ENCODE results near the gene PTPN9.
"Not testable (repeated sequence)": the region's sequence is repeated elsewhere in the genome, so short reads cannot be mapped to it uniquely, and the experiment has no call there.

Gene PTPN9

GRCh38 chr15:75570126-75570845 is 8.8 kb downstream of the PTPN9 start:
- Histone ChIP-seq H4K20me1 (ENCODE audit: low read depth, low read length) (no peaks in the 10 kb centered on the region), H3K27me3 (ENCODE audit: low read length) (no peaks in the 10 kb centered on the region), H3K4me2 (ENCODE audit: low read depth, low read length, poor library complexity, severe bottlenecking) (no peak overlapping the region), H3K9ac (ENCODE audit: low read length) (no peak overlapping the region), H3F3A (ENCODE audit: insufficient read depth) (peaks cover 7% of the 10 kb centered on the region; the same call in 1 of the 2 replicates), H3K27ac (ENCODE audit: low read depth, low read length) (no peak overlapping the region), H2AFZ (ENCODE audit: low read depth, low read length, severe bottlenecking) (no peak overlapping the region), H3K36me3 (ENCODE audit: low read length) (no peaks in the 10 kb centered on the region), H3K4me3 (ENCODE audit: insufficient read depth, low read length, poor library complexity, severe bottlenecking) (no peak overlapping the region), H3K9me3 (ENCODE audit: insufficient read depth, low read length) (no peaks in the 10 kb centered on the region), H3K79me2 (ENCODE audit: insufficient read depth, low read length) (peaks cover 75% of the 10 kb centered on the region), H3K9me2 (replicated peaks; ENCODE audit: insufficient read depth, low read length) (no peaks in the 10 kb centered on the region)
- TF ChIP-seq CTCF (IDR thresholded peaks at IDR 0.05; ENCODE audit: insufficient read depth, low read length, poor library complexity, severe bottlenecking): no peak

- no peak for TF ChIP-seq CTCF (IDR thresholded peaks at IDR 0.05; ENCODE audit: insufficient read depth, low read length, poor library complexity, severe bottlenecking)
- Histone ChIP-seq H3F3A (ENCODE audit: insufficient read depth) (no peaks in the 10 kb centered on the region), H3K9me2 (replicated peaks; ENCODE audit: insufficient read depth, low read length) (no peaks in the 10 kb centered on the region), H3K79me2 (ENCODE audit: insufficient read depth, low read length) (peaks cover 47% of the 10 kb centered on the region), H3K36me3 (ENCODE audit: low read length) (no peaks in the 10 kb centered on the region), H3K4me2 (ENCODE audit: low read depth, low read length, poor library complexity, severe bottlenecking) (no peak overlapping the region), H3K4me3 (ENCODE audit: insufficient read depth, low read length, poor library complexity, severe bottlenecking) (no peak overlapping the region), H3K9me3 (ENCODE audit: insufficient read depth, low read length) (no peaks in the 10 kb centered on the region), H3K27me3 (ENCODE audit: low read length) (no peaks in the 10 kb centered on the region), H4K20me1 (ENCODE audit: low read depth, low read length) (no peaks in the 10 kb centered on the region), H2AFZ (ENCODE audit: low read depth, low read length, severe bottlenecking) (no peak overlapping the region), H3K27ac (ENCODE audit: low read depth, low read length) (no peak overlapping the region), H3K9ac (ENCODE audit: low read length) (no peak overlapping the region)
These were observed 13.8 kb downstream of the PTPN9 start for GRCh38 chr15:75565062-75565970.

- Histone ChIP-seq H3K9me2 (replicated peaks; ENCODE audit: insufficient read depth, low read length) (no peaks in the 10 kb centered on the region), H3K27me3 (ENCODE audit: low read length) (no peaks in the 10 kb centered on the region), H3K9ac (ENCODE audit: low read length) (no peak overlapping the region), H3K27ac (ENCODE audit: low read depth, low read length) (no peak overlapping the region), H2AFZ (ENCODE audit: low read depth, low read length, severe bottlenecking) (no peak overlapping the region), H3K36me3 (ENCODE audit: low read length) (no peaks in the 10 kb centered on the region), H3K4me2 (ENCODE audit: low read depth, low read length, poor library complexity, severe bottlenecking) (no peak overlapping the region), H4K20me1 (ENCODE audit: low read depth, low read length) (no peaks in the 10 kb centered on the region), H3F3A (ENCODE audit: insufficient read depth) (no peaks in the 10 kb centered on the region), H3K4me3 (ENCODE audit: insufficient read depth, low read length, poor library complexity, severe bottlenecking) (no peak overlapping the region), H3K9me3 (ENCODE audit: insufficient read depth, low read length) (no peaks in the 10 kb centered on the region), H3K79me2 (ENCODE audit: insufficient read depth, low read length) (peaks cover 23% of the 10 kb centered on the region)
- TF ChIP-seq EZH2phosphoT487 (conservative IDR thresholded peaks at IDR 0.05; ENCODE audit: low read length): no peak
- no peak for TF ChIP-seq CTCF (IDR thresholded peaks at IDR 0.05; ENCODE audit: insufficient read depth, low read length, poor library complexity, severe bottlenecking)
These were observed 17.2 kb downstream of the PTPN9 start for GRCh38 chr15:75561888-75562287.

GRCh38 chr15:75559360-75559759 is 19.8 kb downstream of the PTPN9 start:
- H3K9me2 ChIP-seq (replicated peaks; ENCODE audit: insufficient read depth, low read length): not testable (repeated sequence)
- H3K79me2 ChIP-seq (ENCODE audit: insufficient read depth, low read length): peaks cover 14% of the 10 kb centered on the region; the same call in 1 of the 2 replicates

GRCh38 chr15:75558955-75559354 is 20.2 kb downstream of the PTPN9 start:
- not testable (repeated sequence) for H3K4me3 ChIP-seq (ENCODE audit: insufficient read depth, low read length, poor library complexity, severe bottlenecking); H4K20me1 ChIP-seq (ENCODE audit: low read depth, low read length); H2AFZ ChIP-seq (ENCODE audit: low read depth, low read length, severe bottlenecking); H3K4me2 ChIP-seq (ENCODE audit: low read depth, low read length, poor library complexity, severe bottlenecking); H3K27ac ChIP-seq (ENCODE audit: low read depth, low read length); H3K9me3 ChIP-seq (ENCODE audit: insufficient read depth, low read length); H3F3A ChIP-seq (ENCODE audit: insufficient read depth); H3K9ac ChIP-seq (ENCODE audit: low read length); H3K27me3 ChIP-seq (ENCODE audit: low read length); H3K36me3 ChIP-seq (ENCODE audit: low read length); H3K9me2 ChIP-seq (replicated peaks; ENCODE audit: insufficient read depth, low read length)
- 0 out of 2 replicates have a peak, but pooled peaks cover 12% of the 10 kb centered on the region for H3K79me2 ChIP-seq (ENCODE audit: insufficient read depth, low read length)

More at GRCh38 chr15:75559360-75559759, 19.8 kb downstream of the PTPN9 start:
- H3K4me3 ChIP-seq (ENCODE audit: insufficient read depth, low read length, poor library complexity, severe bottlenecking); H3K27me3 ChIP-seq (ENCODE audit: low read length); H2AFZ ChIP-seq (ENCODE audit: low read depth, low read length, severe bottlenecking); H4K20me1 ChIP-seq (ENCODE audit: low read depth, low read length); H3K9ac ChIP-seq (ENCODE audit: low read length); H3K36me3 ChIP-seq (ENCODE audit: low read length); H3K27ac ChIP-seq (ENCODE audit: low read depth, low read length); H3F3A ChIP-seq (ENCODE audit: insufficient read depth); H3K4me2 ChIP-seq (ENCODE audit: low read depth, low read length, poor library complexity, severe bottlenecking); H3K9me3 ChIP-seq (ENCODE audit: insufficient read depth, low read length): not testable (repeated sequence)

Data from SU-DHL-6 (cell line).